ENCODE results near the gene LHPP. TPM values are rescaled to one million over a fixed set of nuclear protein-coding genes. Genes with fewer than 3 reads are reported as not detected.

Gene LHPP
- total RNA-seq, 1 donor, result 19.9 TPM

GRCh38 chr10:124616040-124616835, 154.6 kb downstream of the LHPP start:
- no peak for DNase-seq (ENCODE audit: low read depth in 2 of 3, low spot score in 2 of 3)

DNA sequence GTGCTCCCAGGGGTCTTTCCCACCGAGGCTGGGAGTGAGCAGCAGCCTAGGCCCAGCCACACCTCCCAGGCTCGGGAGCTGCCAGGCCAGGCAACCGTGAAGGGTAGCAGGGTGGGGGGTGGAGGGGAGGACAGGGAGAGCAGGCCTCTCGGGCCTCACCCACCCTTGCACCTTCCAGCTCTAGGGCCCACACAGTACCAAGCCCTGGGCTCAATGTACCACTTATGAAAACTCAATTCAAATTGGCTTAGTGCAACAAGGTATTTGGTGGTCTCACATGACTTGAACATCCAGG, 155.2 kb downstream of the LHPP start:
- DNase-seq (ENCODE audit: low read depth in 2 of 3, low spot score in 2 of 3), result no peak

- no peak for DNase-seq (ENCODE audit: low read depth in 2 of 3, low spot score in 2 of 3)
These were observed 156.9 kb downstream of the LHPP start for GRCh38 chr10:124618470-124619073.

DNA sequence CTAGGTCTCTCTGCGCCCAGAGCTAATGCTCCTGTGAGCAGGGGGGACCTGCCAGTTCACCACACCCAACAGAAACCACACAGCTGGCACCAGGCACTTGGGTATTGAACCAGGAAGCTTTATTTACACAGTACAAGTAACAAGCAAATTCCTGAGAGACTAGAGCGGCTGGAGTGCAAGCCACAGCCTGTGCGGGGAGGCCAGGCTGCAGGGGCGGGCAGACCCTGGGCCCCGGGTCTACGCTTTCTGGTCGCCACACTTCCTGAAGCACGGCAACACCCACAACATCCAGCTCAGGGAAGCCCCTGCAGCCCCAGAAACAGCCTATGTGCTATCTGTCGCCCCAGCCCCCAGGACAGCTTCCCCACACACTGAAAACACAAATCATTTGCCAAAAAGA, 157.6 kb downstream of the LHPP start:
- DNase-seq (ENCODE audit: low read depth in 2 of 3, low spot score in 2 of 3), result peak in 2 of 3 donors; percentile 60 to 74

- DNase-seq (ENCODE audit: low read depth in 2 of 3, low spot score in 2 of 3), result peak in 1 of 3 donors; percentile 45
These were observed 158.3 kb downstream of the LHPP start for GRCh38 chr10:124619802-124620490.

GRCh38 chr10:124621637-124622036, 160.0 kb downstream of the LHPP start:
- no peak for DNase-seq (ENCODE audit: low read depth in 2 of 3, low spot score in 2 of 3)

GRCh38 chr10:124622158-124622557, 160.5 kb downstream of the LHPP start:
- DNase-seq (ENCODE audit: low read depth in 2 of 3, low spot score in 2 of 3), result no peak

DNA sequence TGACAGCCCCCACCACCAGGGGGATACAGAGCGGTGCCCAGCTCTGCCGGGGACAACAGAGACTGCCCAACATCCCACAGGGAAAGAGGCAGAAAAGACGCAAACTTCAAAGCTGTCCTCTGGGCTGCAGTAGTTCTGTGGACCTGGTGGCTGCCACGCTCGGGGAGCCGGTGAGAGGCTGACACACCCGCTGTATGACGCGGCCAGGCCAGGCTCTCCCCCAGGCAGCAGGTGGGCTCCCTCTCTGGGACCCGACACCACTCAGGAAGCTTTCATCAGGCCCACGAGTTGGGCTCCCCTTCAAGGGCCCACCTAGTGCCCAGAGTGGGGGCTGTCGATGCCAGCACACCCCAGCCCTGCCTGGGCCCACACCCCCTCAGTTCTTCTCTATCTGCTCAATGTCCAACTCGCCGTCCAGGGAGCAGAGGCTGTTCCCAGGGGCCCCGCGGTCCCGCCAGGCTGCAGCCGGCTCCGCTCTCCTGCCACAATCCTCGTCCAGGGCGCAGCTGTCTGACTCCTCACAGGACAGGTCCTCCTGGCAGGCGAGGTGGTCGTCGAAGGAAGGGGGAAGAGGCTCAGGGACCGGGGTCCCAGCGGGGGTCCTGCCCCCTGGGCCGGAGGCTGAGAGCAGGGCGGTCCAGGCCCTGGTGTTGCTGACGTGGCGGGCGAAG, 161.4 kb downstream of the LHPP start:
- DNase-seq (ENCODE audit: low read depth in 2 of 3, low spot score in 2 of 3), result no peak

- no peak for DNase-seq (ENCODE audit: low read depth in 2 of 3, low spot score in 2 of 3)
These were observed 162.4 kb downstream of the LHPP start for GRCh38 chr10:124624006-124624405.

- no peak for DNase-seq (ENCODE audit: low read depth in 2 of 3, low spot score in 2 of 3)
These were observed 162.8 kb downstream of the LHPP start for GRCh38 chr10:124624466-124624865.

DNA sequence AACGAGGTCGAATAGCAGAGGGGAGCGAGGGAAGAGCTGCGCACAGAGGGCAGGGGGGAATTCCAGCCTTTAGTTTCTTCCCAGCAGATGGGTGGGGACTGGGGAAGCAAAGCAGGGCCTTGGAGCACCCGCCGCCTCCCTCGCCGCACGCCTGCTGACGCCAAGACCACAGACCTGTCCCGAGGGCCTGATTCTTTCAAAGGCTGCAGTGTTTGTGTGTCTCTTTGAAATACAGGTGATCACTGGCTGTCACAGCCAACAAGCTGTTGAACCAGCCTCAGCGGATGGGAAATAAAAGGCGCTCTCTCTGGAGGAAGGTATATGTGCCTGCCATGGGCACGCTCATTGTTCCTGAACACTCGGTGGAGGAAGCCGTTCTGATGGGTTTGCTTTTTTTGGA, 163.3 kb downstream of the LHPP start:
- DNase-seq (ENCODE audit: low read depth in 2 of 3, low spot score in 2 of 3), result no peak

- no peak for DNase-seq (ENCODE audit: low read depth in 2 of 3, low spot score in 2 of 3)
These were observed 164.2 kb downstream of the LHPP start for GRCh38 chr10:124625831-124626238.

DNA sequence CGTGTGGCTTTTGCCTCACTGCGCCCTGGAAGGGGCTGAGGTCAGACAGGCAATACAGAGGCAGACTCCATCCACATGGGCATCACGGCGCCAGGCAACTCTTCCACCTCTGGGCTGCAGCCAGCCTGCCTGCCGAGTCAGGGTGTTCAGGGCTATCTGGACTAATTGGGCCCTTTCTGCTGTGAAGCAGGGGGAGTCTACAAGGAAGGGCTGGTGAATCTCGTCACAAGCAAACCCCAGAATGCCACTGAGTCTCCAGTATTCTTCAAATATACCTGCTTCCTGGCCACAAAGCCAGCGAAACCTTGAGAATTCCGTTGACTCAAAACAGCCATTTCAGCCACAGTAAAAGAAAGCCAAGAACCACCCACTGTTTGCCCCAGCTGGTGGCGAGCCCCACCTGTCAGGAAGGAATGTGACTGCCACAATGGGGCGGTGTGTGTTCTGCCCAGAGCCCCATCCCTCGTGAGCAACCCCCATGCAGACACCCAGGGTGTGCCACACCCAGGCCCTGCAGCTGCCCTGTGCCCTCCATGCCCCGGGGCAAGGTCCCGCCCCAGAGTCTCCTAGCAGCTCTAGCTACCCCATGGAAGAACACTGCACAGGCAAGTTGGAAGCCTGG, 165.2 kb downstream of the LHPP start:
- DNase-seq (ENCODE audit: low read depth in 2 of 3, low spot score in 2 of 3), result no peak

- no peak for DNase-seq (ENCODE audit: low read depth in 2 of 3, low spot score in 2 of 3)
These were observed 166.4 kb downstream of the LHPP start for GRCh38 chr10:124627866-124628675.

DNA sequence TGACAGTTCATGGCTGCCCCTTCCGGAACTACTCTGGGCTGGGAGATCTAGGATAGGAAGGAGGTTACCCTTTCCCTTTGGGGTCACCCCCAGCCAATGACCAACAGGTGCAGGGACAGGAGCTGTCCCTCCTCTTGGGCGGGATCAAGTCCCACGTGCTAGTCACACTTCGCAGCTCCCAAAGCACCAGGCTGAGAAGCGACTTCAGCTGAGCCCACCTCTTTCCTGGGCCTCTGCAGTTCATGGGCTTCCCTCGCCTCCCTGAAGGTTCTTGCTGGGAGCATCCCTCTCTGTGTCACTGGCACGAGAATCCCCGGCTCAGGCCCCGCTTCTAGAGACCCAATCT, 167.0 kb downstream of the LHPP start:
- no peak for DNase-seq (ENCODE audit: low read depth in 2 of 3, low spot score in 2 of 3)

- DNase-seq (ENCODE audit: low read depth in 2 of 3, low spot score in 2 of 3), result no peak
These were observed 167.8 kb downstream of the LHPP start for GRCh38 chr10:124629415-124629814.

DNA sequence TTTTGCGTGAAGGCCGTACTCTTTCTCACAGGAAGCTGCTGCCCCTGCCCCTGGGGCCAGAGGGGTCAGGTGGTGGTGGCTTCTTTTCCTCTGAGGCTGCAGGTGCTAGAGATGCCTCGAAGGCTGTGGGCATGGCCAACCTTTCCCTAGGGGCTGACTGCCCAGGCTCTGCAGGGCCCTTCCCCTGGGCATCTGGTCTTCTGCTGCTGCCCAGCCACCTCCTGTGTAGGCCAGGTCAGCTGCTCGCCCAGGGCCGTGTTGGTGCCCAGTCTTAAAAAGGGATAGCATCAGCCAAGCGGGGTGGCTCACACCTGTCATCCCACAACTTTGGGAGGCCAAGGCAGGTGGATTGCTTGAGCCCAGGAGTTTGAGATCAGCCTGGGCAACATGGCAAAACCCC, 168.2 kb downstream of the LHPP start:
- DNase-seq (ENCODE audit: low read depth in 2 of 3, low spot score in 2 of 3), result no peak

DNA sequence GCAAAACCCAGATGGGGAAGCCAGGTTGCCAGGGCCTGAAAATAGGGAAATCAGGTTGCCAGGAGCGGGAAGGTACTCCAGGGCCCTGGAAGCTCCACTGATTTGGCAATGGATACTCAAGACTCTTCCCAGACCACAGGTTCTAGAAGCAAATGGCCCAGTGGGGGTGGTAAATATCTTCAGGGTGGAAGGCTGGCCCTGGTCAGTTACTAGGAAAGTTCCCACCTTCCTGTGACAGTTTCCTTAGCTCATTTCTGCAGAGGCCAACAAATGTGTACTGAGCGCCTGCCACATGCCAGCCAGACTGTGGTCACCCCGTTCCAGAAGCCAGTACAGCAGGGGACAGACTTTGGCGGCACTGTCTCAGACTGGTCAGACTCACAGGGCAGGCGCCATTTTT, 168.9 kb downstream of the LHPP start:
- no peak for DNase-seq (ENCODE audit: low read depth in 2 of 3, low spot score in 2 of 3)

- DNase-seq (ENCODE audit: low read depth in 2 of 3, low spot score in 2 of 3), result peak in 2 of 3 donors; percentile 53 to 62
These were observed 170.5 kb downstream of the LHPP start for GRCh38 chr10:124632064-124632531.

- DNase-seq (ENCODE audit: low read depth in 2 of 3, low spot score in 2 of 3), result no peak
These were observed 170.9 kb downstream of the LHPP start for GRCh38 chr10:124632566-124632965.

All from hematopoietic multipotent progenitor cell (in vitro differentiated cells).